HG02798 (cell line): ENCODE data around the gene MLXIPL.
A peak's percentile ranks its signal among the peaks of the same experiment; 100 is the strongest.
"Not testable (repeated sequence)": the region's sequence is repeated elsewhere in the genome, so short reads cannot be mapped to it uniquely, and the experiment has no call there.

Source experiments
- ATAC-seq: cut with Tn5 transposase; IDR thresholded peaks from one replicate; pipeline ENCODE4 v1.9.1; 2021; ENCODE audit warnings: mild to moderate bottlenecking; ENCODE audit not compliant: unreplicated experiment, poor library complexity

The MLXIPL gene

GRCh38 chr7:73623798-73624668 lies at the start of gene MLXIPL:
Gene MLXIPL (minus strand): TSS chr7:73624522. CDS start chr7:73624492, 30 bp downstream.
- ATAC-seq, result no peak

DNA sequence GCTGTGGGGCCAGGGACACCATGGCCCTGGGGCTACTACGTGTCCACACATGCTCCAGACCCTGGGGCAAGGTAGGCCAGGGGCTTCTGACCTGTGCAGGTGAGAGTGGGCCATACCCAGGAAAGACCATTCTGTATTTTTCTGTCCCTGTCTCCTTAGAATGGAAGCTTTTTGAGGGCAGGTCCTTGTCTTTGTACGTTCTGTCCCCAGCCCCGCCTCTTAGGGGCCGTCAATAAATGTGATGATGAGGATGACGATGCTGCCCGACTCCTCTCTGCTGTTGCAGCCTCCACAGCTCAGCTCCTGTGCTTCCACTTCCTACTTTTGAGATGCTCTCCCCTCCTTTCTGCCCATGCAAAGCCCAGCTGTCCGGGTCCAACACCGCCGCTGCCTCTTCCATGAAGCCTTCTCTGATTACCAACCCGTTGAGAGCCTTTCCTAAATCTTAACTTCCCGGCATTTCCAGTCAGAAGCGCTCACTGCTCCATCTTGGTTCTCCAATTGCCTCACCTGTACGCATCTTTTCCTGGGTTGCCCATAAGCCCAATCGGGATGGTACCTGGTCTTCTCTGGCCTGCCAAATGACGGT lies 47.6 kb upstream of the MLXIPL start:
- ATAC-seq, result no peak

GRCh38 chr7:73671322-73671661 lies 47.0 kb upstream of the MLXIPL start:
- ATAC-seq, result no peak

GRCh38 chr7:73669858-73670385 lies 45.6 kb upstream of the MLXIPL start:
- ATAC-seq, result no peak

DNA sequence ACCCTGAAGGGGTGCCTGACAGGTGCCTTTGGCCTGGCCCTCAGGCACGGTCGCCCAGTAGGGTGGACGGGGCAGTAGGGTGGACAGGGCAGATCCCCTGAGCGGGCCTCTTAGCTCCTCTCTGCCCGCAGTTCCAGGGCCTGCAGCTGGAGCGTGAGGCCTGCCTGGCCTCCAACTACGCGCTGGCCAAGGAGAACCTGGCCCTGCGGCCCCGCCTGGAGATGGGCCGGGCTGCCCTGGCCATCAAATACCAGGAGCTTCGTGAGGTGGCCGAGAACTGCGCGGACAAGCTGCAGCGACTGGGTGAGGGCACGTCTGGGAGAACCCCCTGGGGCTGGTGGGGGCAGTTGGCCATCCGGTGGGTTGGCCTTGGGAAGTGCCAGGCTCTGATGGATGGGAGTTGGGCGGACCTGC lies 45.0 kb upstream of the MLXIPL start:
- no peak for ATAC-seq

GRCh38 chr7:73668886-73669230 lies 44.5 kb upstream of the MLXIPL start:
- ATAC-seq, result no peak

GRCh38 chr7:73668103-73668885 lies 44.0 kb upstream of the MLXIPL start:
- peak; percentile 2 for ATAC-seq

GRCh38 chr7:73667344-73668102 lies 43.2 kb upstream of the MLXIPL start, which contains the start of gene VPS37D:
Gene VPS37D (plus strand): TSS chr7:73667831. CDS start chr7:73667959, 128 bp downstream.
- peak; percentile 92 for ATAC-seq

DNA sequence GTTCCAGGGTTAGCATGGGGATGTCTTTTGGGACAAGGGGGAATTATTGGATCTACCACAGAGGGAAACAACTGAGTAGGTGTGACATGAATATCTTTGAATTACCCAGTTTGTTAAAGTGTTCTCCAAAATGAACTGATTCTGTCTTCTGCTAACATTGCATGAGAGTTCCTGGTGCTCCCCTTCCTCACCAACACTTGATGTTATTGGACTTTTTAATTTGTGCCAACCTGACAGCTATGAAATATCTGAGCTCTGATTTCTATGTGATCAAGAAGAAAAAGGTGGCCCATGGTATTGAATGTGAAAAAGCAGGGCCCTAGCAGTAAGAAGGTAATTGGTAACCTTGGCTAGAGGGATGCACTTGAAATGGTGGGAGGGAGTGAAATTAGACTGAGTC lies 38.7 kb upstream of the MLXIPL start:
- ATAC-seq, result no peak

DNA sequence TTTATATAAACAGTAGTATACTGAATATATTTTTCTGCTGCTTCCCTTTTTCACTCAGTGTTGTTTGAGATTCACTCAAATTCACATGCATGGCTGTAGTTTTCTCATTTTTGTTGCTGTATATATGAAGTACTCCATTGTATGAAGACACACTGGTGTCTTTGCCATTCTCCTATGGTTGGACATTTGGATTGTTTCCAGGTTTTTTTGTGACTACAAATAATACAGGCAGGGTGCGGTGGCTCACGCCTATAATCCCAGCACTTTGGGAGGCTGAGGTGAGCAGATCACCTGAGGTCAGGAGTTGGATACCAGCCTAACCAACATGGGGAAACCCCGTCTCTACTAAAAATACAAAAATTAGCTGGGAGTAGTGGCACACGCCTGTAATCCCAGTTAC lies 36.3 kb upstream of the MLXIPL start:
- not testable (repeated sequence) for ATAC-seq

- no peak for ATAC-seq
These were observed 35.7 kb upstream of the MLXIPL start for GRCh38 chr7:73659983-73660382.

GRCh38 chr7:73655309-73655708 lies 31.0 kb upstream of the MLXIPL start:
- not testable (repeated sequence) for ATAC-seq

DNA sequence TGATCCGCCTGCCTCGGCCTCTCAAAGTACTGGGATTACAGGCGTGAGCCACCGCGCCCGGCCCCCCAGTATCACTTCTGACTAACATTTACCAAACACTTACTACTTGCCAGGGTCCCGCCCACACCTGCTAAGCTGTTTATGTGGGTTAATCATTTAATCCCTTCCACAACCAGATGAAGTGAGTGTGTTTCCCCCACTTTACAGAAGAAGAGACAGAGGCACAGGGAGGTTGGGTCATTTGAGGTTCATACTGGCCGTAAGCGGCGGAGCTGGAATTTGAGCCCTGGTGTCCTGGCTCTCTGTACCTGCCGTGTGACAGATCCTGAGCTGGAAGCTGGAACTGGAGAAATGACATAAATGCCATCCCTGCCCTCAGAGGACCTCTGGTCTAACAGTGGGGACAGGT lies 28.2 kb upstream of the MLXIPL start:
- ATAC-seq, result no peak

DNA sequence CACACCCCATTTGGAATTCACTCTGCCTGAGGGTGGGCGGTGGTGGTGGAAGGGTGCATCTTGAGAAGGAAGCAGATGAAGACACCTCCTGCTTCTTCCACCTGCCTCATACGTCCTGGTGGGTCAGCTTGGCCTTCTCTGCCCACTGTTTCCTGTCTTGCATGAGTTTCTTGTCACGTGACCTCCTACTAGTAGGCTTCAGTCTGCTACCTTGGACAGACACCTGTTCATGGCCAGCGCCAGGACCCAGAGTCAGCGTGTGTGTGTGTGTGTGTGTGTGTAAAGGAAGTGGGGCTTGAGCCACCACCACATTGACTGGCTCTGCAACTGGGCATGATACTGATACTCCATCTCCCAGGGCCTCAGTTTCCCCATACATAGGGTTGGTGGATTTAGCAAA lies 26.2 kb upstream of the MLXIPL start:
- no peak for ATAC-seq

DNA sequence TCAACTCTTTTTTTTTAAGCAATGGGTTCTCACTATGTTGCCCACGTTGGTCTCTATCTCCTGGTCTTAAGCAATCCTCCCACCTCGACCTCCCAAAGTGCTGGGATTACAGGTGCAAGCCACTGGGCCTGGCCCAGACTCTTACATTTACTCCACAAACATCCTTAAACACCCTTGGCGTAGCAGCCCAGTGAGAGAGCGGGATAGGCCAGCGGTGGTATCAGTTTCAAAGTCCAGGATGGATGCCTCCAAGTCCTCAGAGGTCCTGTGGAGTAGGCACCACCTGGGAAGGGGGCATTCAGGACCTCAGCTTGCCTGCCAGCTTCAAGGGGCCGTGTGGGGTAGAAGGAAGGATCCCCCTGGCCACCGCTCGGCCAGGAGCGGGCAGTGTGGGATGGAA lies 25.3 kb upstream of the MLXIPL start:
- no peak for ATAC-seq

DNA sequence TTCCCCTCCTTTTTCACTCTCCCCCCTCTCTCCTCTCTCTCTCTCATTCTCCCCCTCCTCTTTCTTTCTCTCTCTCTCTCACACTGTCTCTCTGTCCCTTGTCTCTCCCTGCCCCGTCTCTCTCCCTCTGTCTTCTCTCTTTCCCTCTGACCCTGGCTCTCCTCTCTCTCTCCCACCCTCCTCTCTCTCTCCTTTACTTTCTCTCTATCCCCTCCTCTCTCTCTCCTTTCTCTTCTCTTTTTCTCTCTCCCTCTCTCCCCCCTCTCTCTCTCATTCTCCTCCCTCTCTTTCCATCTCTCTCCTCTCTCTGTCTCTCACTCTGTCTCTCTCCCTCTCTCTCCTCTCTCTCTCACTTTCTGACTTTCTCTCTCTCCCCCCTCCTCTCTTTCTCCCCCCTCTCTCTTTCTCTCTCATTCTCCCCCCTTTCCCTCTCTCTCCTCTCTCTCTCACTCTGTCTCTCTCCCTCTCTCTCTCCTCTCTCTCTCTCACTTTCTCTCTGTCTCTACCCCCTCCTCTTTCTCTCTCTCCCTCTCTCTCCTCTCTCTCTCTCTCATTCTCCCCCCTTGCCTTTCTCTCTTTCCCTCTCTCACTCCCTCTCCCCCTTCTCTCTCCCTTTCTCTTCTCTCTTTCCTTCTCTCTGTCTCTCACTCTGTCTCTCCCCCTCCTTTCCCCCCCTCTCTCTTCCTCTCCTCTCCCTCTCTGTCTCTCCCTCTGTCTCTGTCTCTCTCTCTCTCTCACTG lies 24.4 kb upstream of the MLXIPL start:
- ATAC-seq, result no peak

DNA sequence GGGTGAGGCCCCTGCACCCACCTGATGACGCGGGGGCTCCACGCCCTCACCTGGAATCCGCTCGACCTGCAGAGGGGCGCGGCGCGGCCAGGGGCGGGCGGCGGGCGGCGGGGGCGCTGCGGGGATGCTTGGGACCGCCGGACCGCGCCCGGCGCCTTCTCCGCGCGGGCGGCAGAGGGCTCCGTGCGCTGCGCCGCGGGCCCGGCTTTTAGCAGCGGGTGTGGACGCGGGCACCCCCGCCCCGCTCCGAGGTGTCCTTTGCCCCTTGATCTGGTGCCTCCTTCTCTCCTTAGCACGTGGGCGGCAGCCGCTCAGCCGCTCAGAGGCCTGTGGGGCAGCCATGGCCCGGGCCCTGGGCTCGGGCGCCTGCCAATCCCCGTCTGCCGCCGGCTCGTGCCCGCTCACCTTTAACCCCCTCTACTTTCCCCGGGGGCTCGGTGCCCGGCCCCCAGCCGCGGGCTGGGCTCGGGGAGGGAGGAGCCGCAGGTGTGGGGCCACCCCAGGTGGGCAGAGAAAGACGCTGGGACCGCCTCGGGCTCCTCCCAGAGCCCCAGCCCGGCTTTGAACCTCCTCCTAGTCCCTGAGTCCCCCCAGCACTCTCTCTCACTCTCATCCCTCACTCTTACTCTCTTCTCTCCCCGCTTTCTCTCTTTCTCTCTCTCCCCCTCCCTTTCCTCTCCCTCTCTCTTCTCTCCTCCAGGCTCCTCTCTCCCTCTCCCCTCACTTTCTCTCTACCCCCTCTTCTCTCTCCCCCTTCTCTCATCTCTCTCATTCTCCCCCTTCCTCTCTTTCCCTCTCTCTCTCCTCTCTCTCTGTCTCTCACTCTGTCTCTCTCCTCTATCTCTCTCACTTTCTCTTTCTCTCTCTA lies 23.6 kb upstream of the MLXIPL start:
- no peak for ATAC-seq
